GM23338 (cell line): Measurements from ENCODE around the gene AZU1.

ENCODE experiments used
- CREB1 ChIP-seq: fragments of 250-450 bp; sonication (Bioruptor Pico); IDR thresholded peaks from 2 replicates; pipeline ENCODE4 v1.5.0; 2020; ENCODE audit warnings: low read depth, mild to moderate bottlenecking, moderate library complexity
- EZH2 ChIP-seq: fragments of 200-600 bp; sonication (generic); IDR thresholded peaks from one replicate; pipeline ENCODE4 v1.8.0; 2017; ENCODE audit warnings: antibody characterized with exemption, mild to moderate bottlenecking, low read depth; ENCODE audit not compliant: unreplicated experiment
- EZH2phosphoT487 ChIP-seq: fragments of 200-600 bp; sonication (generic); IDR thresholded peaks from one replicate; pipeline ENCODE4 v1.8.1; 2018; ENCODE audit warnings: antibody characterized with exemption; ENCODE audit not compliant: unreplicated experiment
- JUNB ChIP-seq: IDR thresholded peaks from one replicate; pipeline ENCODE4 v1.6.1; 2016; ENCODE audit warnings: antibody characterized with exemption; ENCODE audit not compliant: unreplicated experiment
- POLR2AphosphoS5 ChIP-seq: IDR thresholded peaks from 2 replicates; pipeline ENCODE4 v1.6.1; 2016; ENCODE audit warnings: antibody characterized with exemption, low read depth
- ZNF114 ChIP-seq: fragments of 250-450 bp; sonication (Bioruptor Pico); IDR thresholded peaks from 2 replicates; pipeline ENCODE4 v1.5.0; 2020; ENCODE audit warnings: mild to moderate bottlenecking, moderate library complexity
- ZNF331 ChIP-seq: fragments of 250-450 bp; sonication (Bioruptor Pico); IDR thresholded peaks from 2 replicates; pipeline ENCODE4 v1.5.0; 2020; ENCODE audit warnings: low read depth, mild to moderate bottlenecking, moderate library complexity
- TF ChIP-seq, protein P1 (sequence below), 2 experiments: fragments of 200-600 bp in 1 of 2; sonication (generic) in 1 of 2; conservative IDR thresholded peaks; 2 replicates each; pipeline versions ENCODE4 v1.5.1 to v1.6.1; 2016 to 2017; ENCODE audit warnings: antibody characterized with exemption in 2 of 2, low read depth in 2 of 2, mild to moderate bottlenecking in 2 of 2, moderate library complexity in 1 of 2
- TF ChIP-seq, protein P2 (sequence below): IDR thresholded peaks from one replicate; pipeline ENCODE4 v1.6.1; 2018; ENCODE audit warnings: antibody characterized with exemption; ENCODE audit not compliant: unreplicated experiment
- TF ChIP-seq, protein P3 (sequence below): IDR thresholded peaks from 2 replicates; pipeline ENCODE4 v1.6.1; 2016; ENCODE audit warnings: antibody characterized with exemption

DNA sequence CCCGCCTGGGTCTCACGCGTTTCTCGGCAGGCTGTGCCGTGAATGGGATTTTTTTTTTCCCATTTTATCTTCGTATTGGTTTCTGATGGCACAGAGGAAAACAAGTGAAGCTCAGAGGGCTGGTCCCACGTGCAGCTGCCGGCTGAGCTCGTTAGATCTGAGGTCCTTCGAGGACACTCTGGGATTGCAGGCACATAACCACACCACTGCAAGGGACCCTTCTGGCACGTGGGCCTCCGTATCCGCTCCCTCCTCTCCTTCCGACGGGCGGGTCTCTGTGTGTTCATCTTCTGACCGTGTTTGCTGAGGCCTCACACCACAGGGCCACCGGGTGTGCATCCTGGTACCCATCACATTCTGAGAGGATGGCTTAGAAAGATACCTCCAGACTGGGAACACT, 48.5 kb downstream of the AZU1 start:
- TF ChIP-seq, protein P1, sequence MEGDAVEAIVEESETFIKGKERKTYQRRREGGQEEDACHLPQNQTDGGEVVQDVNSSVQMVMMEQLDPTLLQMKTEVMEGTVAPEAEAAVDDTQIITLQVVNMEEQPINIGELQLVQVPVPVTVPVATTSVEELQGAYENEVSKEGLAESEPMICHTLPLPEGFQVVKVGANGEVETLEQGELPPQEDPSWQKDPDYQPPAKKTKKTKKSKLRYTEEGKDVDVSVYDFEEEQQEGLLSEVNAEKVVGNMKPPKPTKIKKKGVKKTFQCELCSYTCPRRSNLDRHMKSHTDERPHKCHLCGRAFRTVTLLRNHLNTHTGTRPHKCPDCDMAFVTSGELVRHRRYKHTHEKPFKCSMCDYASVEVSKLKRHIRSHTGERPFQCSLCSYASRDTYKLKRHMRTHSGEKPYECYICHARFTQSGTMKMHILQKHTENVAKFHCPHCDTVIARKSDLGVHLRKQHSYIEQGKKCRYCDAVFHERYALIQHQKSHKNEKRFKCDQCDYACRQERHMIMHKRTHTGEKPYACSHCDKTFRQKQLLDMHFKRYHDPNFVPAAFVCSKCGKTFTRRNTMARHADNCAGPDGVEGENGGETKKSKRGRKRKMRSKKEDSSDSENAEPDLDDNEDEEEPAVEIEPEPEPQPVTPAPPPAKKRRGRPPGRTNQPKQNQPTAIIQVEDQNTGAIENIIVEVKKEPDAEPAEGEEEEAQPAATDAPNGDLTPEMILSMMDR (conservative IDR thresholded peaks at IDR 0.05; ENCODE audit: low read depth in 2 of 2) = no peak
- TF ChIP-seq POLR2AphosphoS5 = no peak
- no peak for TF ChIP-seq ZNF114
- no peak for TF ChIP-seq EZH2
- no peak for TF ChIP-seq EZH2phosphoT487
- TF ChIP-seq, protein P2, sequence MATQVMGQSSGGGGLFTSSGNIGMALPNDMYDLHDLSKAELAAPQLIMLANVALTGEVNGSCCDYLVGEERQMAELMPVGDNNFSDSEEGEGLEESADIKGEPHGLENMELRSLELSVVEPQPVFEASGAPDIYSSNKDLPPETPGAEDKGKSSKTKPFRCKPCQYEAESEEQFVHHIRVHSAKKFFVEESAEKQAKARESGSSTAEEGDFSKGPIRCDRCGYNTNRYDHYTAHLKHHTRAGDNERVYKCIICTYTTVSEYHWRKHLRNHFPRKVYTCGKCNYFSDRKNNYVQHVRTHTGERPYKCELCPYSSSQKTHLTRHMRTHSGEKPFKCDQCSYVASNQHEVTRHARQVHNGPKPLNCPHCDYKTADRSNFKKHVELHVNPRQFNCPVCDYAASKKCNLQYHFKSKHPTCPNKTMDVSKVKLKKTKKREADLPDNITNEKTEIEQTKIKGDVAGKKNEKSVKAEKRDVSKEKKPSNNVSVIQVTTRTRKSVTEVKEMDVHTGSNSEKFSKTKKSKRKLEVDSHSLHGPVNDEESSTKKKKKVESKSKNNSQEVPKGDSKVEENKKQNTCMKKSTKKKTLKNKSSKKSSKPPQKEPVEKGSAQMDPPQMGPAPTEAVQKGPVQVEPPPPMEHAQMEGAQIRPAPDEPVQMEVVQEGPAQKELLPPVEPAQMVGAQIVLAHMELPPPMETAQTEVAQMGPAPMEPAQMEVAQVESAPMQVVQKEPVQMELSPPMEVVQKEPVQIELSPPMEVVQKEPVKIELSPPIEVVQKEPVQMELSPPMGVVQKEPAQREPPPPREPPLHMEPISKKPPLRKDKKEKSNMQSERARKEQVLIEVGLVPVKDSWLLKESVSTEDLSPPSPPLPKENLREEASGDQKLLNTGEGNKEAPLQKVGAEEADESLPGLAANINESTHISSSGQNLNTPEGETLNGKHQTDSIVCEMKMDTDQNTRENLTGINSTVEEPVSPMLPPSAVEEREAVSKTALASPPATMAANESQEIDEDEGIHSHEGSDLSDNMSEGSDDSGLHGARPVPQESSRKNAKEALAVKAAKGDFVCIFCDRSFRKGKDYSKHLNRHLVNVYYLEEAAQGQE = no peak
- no peak for TF ChIP-seq JUNB
- TF ChIP-seq ZNF331 (CRISPR knock-in tag) = no peak
- TF ChIP-seq, protein P3, sequence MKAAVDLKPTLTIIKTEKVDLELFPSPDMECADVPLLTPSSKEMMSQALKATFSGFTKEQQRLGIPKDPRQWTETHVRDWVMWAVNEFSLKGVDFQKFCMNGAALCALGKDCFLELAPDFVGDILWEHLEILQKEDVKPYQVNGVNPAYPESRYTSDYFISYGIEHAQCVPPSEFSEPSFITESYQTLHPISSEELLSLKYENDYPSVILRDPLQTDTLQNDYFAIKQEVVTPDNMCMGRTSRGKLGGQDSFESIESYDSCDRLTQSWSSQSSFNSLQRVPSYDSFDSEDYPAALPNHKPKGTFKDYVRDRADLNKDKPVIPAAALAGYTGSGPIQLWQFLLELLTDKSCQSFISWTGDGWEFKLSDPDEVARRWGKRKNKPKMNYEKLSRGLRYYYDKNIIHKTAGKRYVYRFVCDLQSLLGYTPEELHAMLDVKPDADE = no peak
- no peak for TF ChIP-seq CREB1 (CRISPR knock-in tag)
